Measurements from ENCODE around the gene DLEC1. TPM values are rescaled to one million over a fixed set of nuclear protein-coding genes. Genes with fewer than 3 reads are reported as not detected.
"Not testable (repeated sequence)": the region's sequence is repeated elsewhere in the genome, so short reads cannot be mapped to it uniquely, and the experiment has no call there.

Gene DLEC1
- total and polyA plus RNA-seq, 2 donors (not counting 1 experiment from before 2014, with no cell fraction given) = 0.52 to 2.1 TPM

DNA sequence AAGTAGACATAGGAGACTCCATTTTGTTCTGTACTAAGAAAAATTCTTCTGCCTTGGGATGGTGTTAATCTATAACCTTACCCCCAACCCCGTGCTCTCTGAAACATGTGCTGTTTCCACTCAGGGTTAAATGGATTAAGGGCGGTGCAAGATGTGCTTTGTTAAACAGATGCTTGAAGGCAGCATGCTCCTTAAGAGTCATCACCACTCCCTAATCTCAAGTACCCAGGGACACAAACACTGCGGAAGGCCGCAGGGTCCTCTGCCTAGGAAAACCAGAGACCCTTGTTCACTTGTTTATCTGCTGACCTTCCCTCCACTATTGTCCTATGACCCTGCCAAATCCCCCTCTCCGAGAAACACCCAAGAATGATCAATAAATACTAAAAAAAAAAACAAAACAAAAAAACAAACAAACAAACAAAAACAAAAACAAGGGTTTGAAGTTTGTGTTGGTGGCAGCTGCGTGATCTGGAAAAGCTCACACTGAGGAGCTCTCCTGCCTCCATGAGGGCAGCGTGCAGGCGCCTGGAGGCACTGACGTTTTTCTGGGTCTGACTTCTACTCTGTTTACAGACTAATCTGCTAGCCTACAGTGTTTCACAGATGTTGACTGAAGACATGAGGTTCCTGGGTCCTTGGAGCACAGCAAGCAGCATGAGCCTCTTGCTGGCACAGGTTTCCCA lies 14.9 kb downstream of the DLEC1 start:
- H3K27ac Mint-ChIP-seq; H3K9me3 ChIP-seq (ENCODE audit: control extremely low read depth in 1 of 3, control insufficient read depth in 2 of 3, insufficient read depth in 1 of 3, low read length in 2 of 3); H3K4me3 Mint-ChIP-seq; H3K4me3 ChIP-seq (ENCODE audit: control extremely low read depth in 1 of 5, extremely low read depth in 1 of 5, insufficient read depth in 1 of 5, low read depth in 2 of 5, low read length in 4 of 5); POLR2A ChIA-PET; H4K20me1 ChIP-seq (ENCODE audit: control insufficient read depth, insufficient read depth, low read length, poor library complexity, severe bottlenecking); intact Hi-C loops (cut with micrococcal nuclease); H3K79me2 ChIP-seq (ENCODE audit: control insufficient read depth, insufficient read depth, low read length); H3K27me3 ChIP-seq (replicated peaks in 1 of 4; ENCODE audit: control extremely low read depth in 1 of 4, control insufficient read depth in 3 of 4, insufficient read depth in 4 of 4, low read length in 3 of 4); H3K27ac ChIP-seq (ENCODE audit: low read length in 2 of 2); CTCF ChIA-PET; H3K4me2 ChIP-seq (replicated peaks; ENCODE audit: low read depth, low read length, poor library complexity, severe bottlenecking); H3K9me3 Mint-ChIP-seq (ENCODE audit: insufficient read depth); DNase-seq; H3K4me1 Mint-ChIP-seq; H3K36me3 ChIP-seq (replicated peaks in 1 of 2; ENCODE audit: control extremely low read depth in 1 of 2, control insufficient read depth in 1 of 2, extremely low read depth in 1 of 2, insufficient read depth in 2 of 2, low read length in 1 of 2); ATAC-seq (ENCODE audit: low read depth); H2AFZ ChIP-seq (ENCODE audit: insufficient read depth, low read depth, low read length, poor library complexity, severe bottlenecking); H3K9ac ChIP-seq (ENCODE audit: low read length); H3K4me1 ChIP-seq (ENCODE audit: control insufficient read depth in 2 of 2, insufficient read depth in 2 of 2, low read length in 2 of 2): not testable (repeated sequence)
- H3K27me3 Mint-ChIP-seq = peaks cover 18% of the 10 kb centered on the region
- WGBS (ENCODE audit: insufficient coverage) = 76% methylated on average over 4 of the region's 9 CpGs

DNA sequence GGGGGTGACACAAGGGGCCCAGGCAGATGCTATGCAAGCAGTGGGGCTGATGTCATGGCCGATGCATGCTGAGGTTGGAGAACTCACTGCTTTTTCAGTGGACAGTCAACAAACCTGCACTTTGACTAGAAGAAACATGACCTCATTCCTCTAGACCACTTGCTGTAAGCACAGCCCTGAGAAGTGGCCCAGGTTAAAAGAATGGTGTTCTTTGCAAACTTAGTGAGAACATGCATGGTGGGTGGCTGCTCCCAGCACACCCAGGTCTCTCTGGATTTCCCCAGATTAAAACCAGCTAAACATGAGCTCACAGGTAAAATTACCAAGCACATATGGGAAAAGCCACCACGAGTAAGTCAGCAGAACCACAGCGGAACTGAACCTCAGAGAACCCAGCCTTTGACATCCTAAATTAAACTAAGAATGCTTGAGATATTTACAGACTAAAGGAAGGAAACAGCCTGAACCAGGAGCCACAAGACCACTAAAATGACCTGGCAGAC lies 15.5 kb downstream of the DLEC1 start:
- Histone ChIP-seq H3K27me3 (replicated peaks in 1 of 4; ENCODE audit: control extremely low read depth in 1 of 4, control insufficient read depth in 3 of 4, insufficient read depth in 4 of 4, low read length in 3 of 4) (peaks cover 0 to 3% (median 0%) of the 10 kb centered on the region in 4 experiments), H2AFZ (ENCODE audit: insufficient read depth, low read depth, low read length, poor library complexity, severe bottlenecking) (no peak overlapping the region), H3K27ac (ENCODE audit: low read length in 2 of 2) (no peak overlapping the region), H3K36me3 (replicated peaks in 1 of 2; ENCODE audit: control extremely low read depth in 1 of 2, control insufficient read depth in 1 of 2, extremely low read depth in 1 of 2, insufficient read depth in 2 of 2, low read length in 1 of 2) (no peaks in the 10 kb centered on the region), H3K9me3 (ENCODE audit: control extremely low read depth in 1 of 3, control insufficient read depth in 2 of 3, insufficient read depth in 1 of 3, low read length in 2 of 3) (peaks cover 0 to 7% (median 0%) of the 10 kb centered on the region in 3 donors), H3K4me3 (ENCODE audit: control extremely low read depth in 1 of 5, extremely low read depth in 1 of 5, insufficient read depth in 1 of 5, low read depth in 2 of 5, low read length in 4 of 5) (no peak overlapping the region), H3K9ac (ENCODE audit: low read length) (no peak overlapping the region), H3K79me2 (ENCODE audit: control insufficient read depth, insufficient read depth, low read length) (no peaks in the 10 kb centered on the region), H4K20me1 (ENCODE audit: control insufficient read depth, insufficient read depth, low read length, poor library complexity, severe bottlenecking) (no peaks in the 10 kb centered on the region), H3K4me2 (replicated peaks; ENCODE audit: low read depth, low read length, poor library complexity, severe bottlenecking) (no peak overlapping the region), H3K4me1 (ENCODE audit: control insufficient read depth in 2 of 2, insufficient read depth in 2 of 2, low read length in 2 of 2) (no peaks in the 10 kb centered on the region)
- H3K4me3 Mint-ChIP-seq = no peak overlapping the region
- intact Hi-C loops (cut with micrococcal nuclease) = no loop called here
- H3K27ac Mint-ChIP-seq = no peak overlapping the region
- DNase-seq = no peak
- ATAC-seq (ENCODE audit: low read depth) = no peak
- POLR2A ChIA-PET = no interaction called here
- H3K4me1 Mint-ChIP-seq = no peaks in the 10 kb centered on the region
- H3K27me3 Mint-ChIP-seq = peaks cover 15% of the 10 kb centered on the region
- no peaks in the 10 kb centered on the region for H3K9me3 Mint-ChIP-seq (ENCODE audit: insufficient read depth)
- no peak for TF ChIP-seq EZH2 (IDR thresholded peaks at IDR 0.05; ENCODE audit: borderline replicate concordance, insufficient read depth, low read depth, low read length, poor library complexity, severe bottlenecking)
- TF ChIP-seq, protein P1, sequence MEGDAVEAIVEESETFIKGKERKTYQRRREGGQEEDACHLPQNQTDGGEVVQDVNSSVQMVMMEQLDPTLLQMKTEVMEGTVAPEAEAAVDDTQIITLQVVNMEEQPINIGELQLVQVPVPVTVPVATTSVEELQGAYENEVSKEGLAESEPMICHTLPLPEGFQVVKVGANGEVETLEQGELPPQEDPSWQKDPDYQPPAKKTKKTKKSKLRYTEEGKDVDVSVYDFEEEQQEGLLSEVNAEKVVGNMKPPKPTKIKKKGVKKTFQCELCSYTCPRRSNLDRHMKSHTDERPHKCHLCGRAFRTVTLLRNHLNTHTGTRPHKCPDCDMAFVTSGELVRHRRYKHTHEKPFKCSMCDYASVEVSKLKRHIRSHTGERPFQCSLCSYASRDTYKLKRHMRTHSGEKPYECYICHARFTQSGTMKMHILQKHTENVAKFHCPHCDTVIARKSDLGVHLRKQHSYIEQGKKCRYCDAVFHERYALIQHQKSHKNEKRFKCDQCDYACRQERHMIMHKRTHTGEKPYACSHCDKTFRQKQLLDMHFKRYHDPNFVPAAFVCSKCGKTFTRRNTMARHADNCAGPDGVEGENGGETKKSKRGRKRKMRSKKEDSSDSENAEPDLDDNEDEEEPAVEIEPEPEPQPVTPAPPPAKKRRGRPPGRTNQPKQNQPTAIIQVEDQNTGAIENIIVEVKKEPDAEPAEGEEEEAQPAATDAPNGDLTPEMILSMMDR (IDR thresholded peaks at IDR 0.05) = no peak
- 89% methylated on average over 1 of the region's 3 CpGs for WGBS (ENCODE audit: insufficient coverage)
- CTCF ChIA-PET = no interaction called here

Data from B cell (primary cell).